Esophagus squamous epithelium (tissue), 4 donors: ENCODE measurements around the gene DBP.

Experiments used
- CTCF ChIP-seq, 6 experiments: fragments of 450-650 bp in 4 of 6; fragments of 200-600 bp in 2 of 6; sonication (generic) in 2 of 6; IDR thresholded peaks; one replicate each; pipeline ENCODE4 v1.5.1; 2016 to 2019; ENCODE audit warnings: antibody characterized with exemption in 6 of 6, mild to moderate bottlenecking in 4 of 6, moderate library complexity in 4 of 6
- POLR2A ChIP-seq, 4 donors: fragments of 450-650 bp; IDR thresholded peaks; one replicate each; pipeline ENCODE4 v1.6.1; 2017; ENCODE audit warnings: antibody characterized with exemption in 4 of 4, mild to moderate bottlenecking in 4 of 4, moderate library complexity in 3 of 4

GRCh38 chr19:48660852-48661710 is 23.9 kb upstream of the DBP start:
- TF ChIP-seq CTCF (IDR thresholded peaks at IDR 0.05): no peak
- TF ChIP-seq POLR2A (IDR thresholded peaks at IDR 0.05): no peak
